Hepatocyte (in vitro differentiated cells): ENCODE data around the gene TSPYL1. TPM values are rescaled to one million over a fixed set of nuclear protein-coding genes. Genes with fewer than 3 reads are reported as not detected.

Experiments used
- DNase-seq: peaks from one replicate; pipeline ENCODE4 v3.0.0-alpha.2; 2016; ENCODE audit warnings: low spot score
- H2AFZ ChIP-seq: fragments of 200-600 bp; sonication (generic); 2 replicates; pipeline ENCODE4 v1.6.0; 2016; ENCODE audit warnings: antibody characterized with exemption, mild to moderate bottlenecking
- H3K27ac ChIP-seq: fragments of 200-600 bp; sonication (generic); 2 replicates; pipeline ENCODE4 v1.5.1; 2016; ENCODE audit warnings: mild to moderate bottlenecking
- H3K27me3 ChIP-seq: fragments of 200-600 bp; sonication (generic); 2 replicates; pipeline ENCODE4 v1.6.1; 2016
- H3K36me3 ChIP-seq: fragments of 200-600 bp; sonication (generic); replicated peaks from 2 replicates; pipeline ENCODE4 v1.5.1; 2016; ENCODE audit warnings: low read depth; ENCODE audit not compliant: insufficient read depth
- H3K4me1 ChIP-seq: fragments of 200-600 bp; sonication (generic); 2 replicates; pipeline ENCODE4 v1.5.1; 2016; ENCODE audit warnings: mild to moderate bottlenecking, moderate library complexity; ENCODE audit not compliant: insufficient read depth
- H3K4me2 ChIP-seq: fragments of 200-600 bp; sonication (generic); 2 replicates; pipeline ENCODE4 v1.6.0; 2016
- H3K4me3 ChIP-seq: fragments of 200-600 bp; sonication (generic); 2 replicates; pipeline ENCODE4 v1.5.1; 2016; ENCODE audit warnings: mild to moderate bottlenecking
- H3K79me2 ChIP-seq: fragments of 200-600 bp; sonication (generic); 2 replicates; pipeline ENCODE4 v1.6.0; 2017; ENCODE audit warnings: mild to moderate bottlenecking
- H3K9me2 ChIP-seq: fragments of 200-600 bp; sonication (generic); replicated peaks from 2 replicates; pipeline ENCODE4 v1.6.0; 2017; ENCODE audit warnings: mild to moderate bottlenecking; ENCODE audit not compliant: insufficient read depth
- H3K9me3 ChIP-seq: fragments of 200-600 bp; sonication (generic); 2 replicates; pipeline ENCODE4 v1.5.1; 2016; ENCODE audit warnings: low read depth, mild to moderate bottlenecking
- H4K20me1 ChIP-seq: fragments of 200-600 bp; sonication (generic); 2 replicates; pipeline ENCODE4 v1.6.0; 2016; ENCODE audit warnings: mild to moderate bottlenecking; ENCODE audit not compliant: insufficient read depth, poor library complexity, severe bottlenecking
- EZH2 ChIP-seq: fragments of 200-600 bp; sonication (generic); IDR thresholded peaks from 2 replicates; pipeline ENCODE4 v1.6.1; 2016; ENCODE audit warnings: antibody characterized with exemption, mild to moderate bottlenecking, borderline replicate concordance
- EZH2phosphoT487 ChIP-seq: fragments of 200-600 bp; sonication (generic); IDR thresholded peaks from one replicate; pipeline ENCODE4 v1.6.1; 2018; ENCODE audit warnings: antibody characterized with exemption, mild to moderate bottlenecking, low read depth, moderate library complexity; ENCODE audit not compliant: unreplicated experiment, severe bottlenecking
- WGBS: methylation state at CpG from one replicate; pipeline ENCODE4 v1.1.6; 2016; ENCODE audit warnings: low lambda C conversion rate; ENCODE audit errors: missing lambda C conversion rate; 5-methylcytosine and 5-hydroxymethylcytosine counted together
- polyA plus RNA-seq: library from polyadenylated mRNA; unstranded; fragments of >200 nt; fragmentation: Nextera tagmentation; extraction: Ambion mirVana; gene quantifications from 2 replicates; pipeline ENCODE4 v1.2.1, GENCODE V29; 2016
- total RNA-seq: library from RNA; depleted of rRNA; stranded (reverse); fragments of >200 nt; gene quantifications from 2 replicates; pipeline ENCODE4 v1.2.3, GENCODE V29; 2014
- TF ChIP-seq, protein P1 (sequence below): fragments of 200-600 bp; sonication (generic); IDR thresholded peaks from 2 replicates; pipeline ENCODE4 v1.5.1; 2016; ENCODE audit warnings: antibody characterized with exemption, mild to moderate bottlenecking; ENCODE audit not compliant: poor library complexity

The TSPYL1 gene
- total and polyA plus RNA-seq, 2 experiments from 2014 or later = 32.1 to 85.0 TPM

DNA sequence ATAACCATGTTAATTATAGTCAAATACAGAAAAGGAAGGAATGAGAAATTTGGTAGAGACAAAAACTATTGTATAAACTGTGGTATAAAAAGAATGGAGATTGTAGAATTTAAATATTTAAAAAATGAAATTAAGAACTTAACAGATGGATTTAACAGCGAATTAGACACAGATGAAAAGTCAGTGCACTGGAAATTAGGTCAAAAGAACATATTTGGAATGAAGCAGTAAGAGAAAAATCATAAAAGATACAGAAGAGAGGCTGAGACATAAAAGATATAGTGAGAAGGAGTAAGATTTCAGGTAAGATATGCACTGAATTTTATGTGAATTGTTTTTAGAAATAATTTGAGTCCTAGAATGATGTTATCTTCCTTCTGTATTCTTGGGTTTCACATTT is 39.9 kb downstream of the TSPYL1 start:
- TF ChIP-seq EZH2 (no peak), EZH2phosphoT487 (no peak)
- TF ChIP-seq, protein P1, sequence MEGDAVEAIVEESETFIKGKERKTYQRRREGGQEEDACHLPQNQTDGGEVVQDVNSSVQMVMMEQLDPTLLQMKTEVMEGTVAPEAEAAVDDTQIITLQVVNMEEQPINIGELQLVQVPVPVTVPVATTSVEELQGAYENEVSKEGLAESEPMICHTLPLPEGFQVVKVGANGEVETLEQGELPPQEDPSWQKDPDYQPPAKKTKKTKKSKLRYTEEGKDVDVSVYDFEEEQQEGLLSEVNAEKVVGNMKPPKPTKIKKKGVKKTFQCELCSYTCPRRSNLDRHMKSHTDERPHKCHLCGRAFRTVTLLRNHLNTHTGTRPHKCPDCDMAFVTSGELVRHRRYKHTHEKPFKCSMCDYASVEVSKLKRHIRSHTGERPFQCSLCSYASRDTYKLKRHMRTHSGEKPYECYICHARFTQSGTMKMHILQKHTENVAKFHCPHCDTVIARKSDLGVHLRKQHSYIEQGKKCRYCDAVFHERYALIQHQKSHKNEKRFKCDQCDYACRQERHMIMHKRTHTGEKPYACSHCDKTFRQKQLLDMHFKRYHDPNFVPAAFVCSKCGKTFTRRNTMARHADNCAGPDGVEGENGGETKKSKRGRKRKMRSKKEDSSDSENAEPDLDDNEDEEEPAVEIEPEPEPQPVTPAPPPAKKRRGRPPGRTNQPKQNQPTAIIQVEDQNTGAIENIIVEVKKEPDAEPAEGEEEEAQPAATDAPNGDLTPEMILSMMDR = no peak
- Histone ChIP-seq H3K4me1 (peaks cover 4% of the 10 kb centered on the region), H3K27me3 (no peaks in the 10 kb centered on the region), H3K4me2 (no peak overlapping the region), H3K4me3 (no peak overlapping the region), H2AFZ (no peak overlapping the region), H3K36me3 (no peaks in the 10 kb centered on the region), H3K9me2 (no peaks in the 10 kb centered on the region), H3K79me2 (no peaks in the 10 kb centered on the region), H4K20me1 (no peaks in the 10 kb centered on the region), H3K27ac (no peak overlapping the region), H3K9me3 (no peaks in the 10 kb centered on the region)
- 98% methylated on average over 1 of the region's 1 CpG for WGBS
- no peak for DNase-seq

DNA sequence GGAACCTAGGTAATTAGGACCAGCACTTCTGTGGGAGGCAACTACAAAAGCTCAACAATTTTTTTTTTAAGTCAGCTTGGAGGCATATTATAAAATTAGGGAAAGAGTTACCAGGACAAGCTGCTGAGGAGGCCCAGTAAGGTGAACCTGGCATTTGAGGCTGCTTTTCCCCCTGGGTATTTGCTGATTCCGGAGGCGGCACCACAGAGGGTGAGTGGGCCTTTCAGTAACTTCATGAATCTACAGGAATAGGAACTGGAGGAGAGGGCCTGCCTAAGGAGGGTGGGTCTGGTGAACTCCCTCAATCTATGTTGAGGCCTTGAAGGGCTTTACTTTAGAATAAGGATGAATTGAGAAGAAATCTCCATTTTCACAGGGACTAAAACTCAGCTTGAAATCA is 40.5 kb downstream of the TSPYL1 start:
- H3K4me1 ChIP-seq = peaks cover 4% of the 10 kb centered on the region
- H3K9me2 ChIP-seq = no peaks in the 10 kb centered on the region
- H2AFZ ChIP-seq = no peak overlapping the region
- H3K9me3 ChIP-seq = no peaks in the 10 kb centered on the region
- no peak overlapping the region for H3K4me3 ChIP-seq
- no peaks in the 10 kb centered on the region for H3K36me3 ChIP-seq
- H3K4me2 ChIP-seq = no peak overlapping the region
- WGBS = 94% methylated on average over 2 of the region's 2 CpGs
- H3K27me3 ChIP-seq = no peaks in the 10 kb centered on the region
- no peak for TF ChIP-seq EZH2
- TF ChIP-seq, protein P1 = no peak
- no peak for TF ChIP-seq EZH2phosphoT487
- DNase-seq = no peak
- H4K20me1 ChIP-seq = no peaks in the 10 kb centered on the region
- H3K27ac ChIP-seq = no peak overlapping the region
- no peaks in the 10 kb centered on the region for H3K79me2 ChIP-seq

DNA sequence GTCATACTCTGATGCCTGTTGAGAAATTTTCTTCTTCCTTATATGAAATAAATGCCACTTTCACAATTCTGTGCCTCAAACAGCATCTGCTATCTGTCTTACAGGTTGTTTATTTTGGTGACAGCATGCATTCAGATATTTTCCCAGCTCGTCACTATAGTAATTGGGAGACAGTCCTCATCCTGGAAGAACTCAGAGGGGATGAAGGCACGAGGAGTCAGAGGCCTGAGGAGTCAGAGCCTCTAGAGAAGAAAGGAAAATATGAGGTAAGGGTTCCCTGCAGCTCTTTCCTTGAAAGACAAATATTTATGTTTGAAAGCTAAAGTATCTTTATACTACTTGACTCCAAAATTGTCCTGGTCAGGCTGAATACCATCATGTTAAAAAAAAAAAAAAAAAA is 41.6 kb downstream of the TSPYL1 start:
- Histone ChIP-seq H3K27me3 (no peaks in the 10 kb centered on the region), H3K4me2 (no peak overlapping the region), H3K4me3 (no peak overlapping the region), H3K9me2 (no peaks in the 10 kb centered on the region), H3K27ac (no peak overlapping the region), H3K4me1 (no peaks in the 10 kb centered on the region), H3K36me3 (no peaks in the 10 kb centered on the region), H3K9me3 (no peaks in the 10 kb centered on the region), H2AFZ (no peak overlapping the region), H3K79me2 (no peaks in the 10 kb centered on the region), H4K20me1 (no peaks in the 10 kb centered on the region)
- DNase-seq = no peak
- WGBS = 75% methylated on average over 2 of the region's 2 CpGs
- no peak for TF ChIP-seq EZH2phosphoT487
- no peak for TF ChIP-seq EZH2
- TF ChIP-seq, protein P1 = no peak

DNA sequence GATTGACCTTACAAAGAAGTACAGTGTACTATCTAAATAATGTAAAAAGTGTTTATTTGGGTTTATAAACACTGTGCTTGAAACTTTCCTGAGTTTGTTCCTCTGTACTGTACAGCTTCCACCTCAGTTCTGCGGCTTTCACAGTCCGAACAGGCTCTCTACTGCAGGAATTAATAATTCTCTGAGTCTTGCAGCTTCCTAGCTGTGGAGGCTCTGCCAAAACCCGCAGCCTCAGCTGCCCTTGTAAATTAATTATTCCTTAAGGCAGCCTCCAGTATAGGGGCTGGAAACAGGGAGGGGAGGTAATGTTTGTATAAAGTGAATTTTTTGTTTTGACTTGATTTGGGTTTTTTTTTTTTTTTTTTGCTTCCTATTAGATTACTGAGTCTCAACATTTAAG is 45.0 kb downstream of the TSPYL1 start:
- Histone ChIP-seq H4K20me1 (no peaks in the 10 kb centered on the region), H3K27me3 (no peaks in the 10 kb centered on the region), H3K9me3 (no peaks in the 10 kb centered on the region), H3K4me2 (no peak overlapping the region), H3K36me3 (no peaks in the 10 kb centered on the region), H2AFZ (no peak overlapping the region), H3K4me3 (no peak overlapping the region), H3K79me2 (no peaks in the 10 kb centered on the region), H3K9me2 (no peaks in the 10 kb centered on the region), H3K4me1 (no peaks in the 10 kb centered on the region), H3K27ac (no peak overlapping the region)
- TF ChIP-seq EZH2phosphoT487 (no peak), EZH2 (no peak)
- TF ChIP-seq, protein P1 = no peak
- no peak for DNase-seq
- WGBS = 75% methylated on average over 3 of the region's 3 CpGs
